Cardiac muscle cell (in vitro differentiated cells and primary cell): ENCODE measurements around the gene KCNE4. TPM values are rescaled to one million over a fixed set of nuclear protein-coding genes. Genes with fewer than 3 reads are reported as not detected.

Source experiments
- DNase-seq, 2 donors: peaks; one replicate each; pipeline versions ENCODE4 v3.0.0 to v3.0.0-alpha.2; 2010 to 2017; ENCODE audit warnings: low read depth in 1 of 2, low spot score in 1 of 2
- H3K27ac ChIP-seq: fragments of 200-600 bp; sonication (generic); 2 replicates; pipeline ENCODE4 v1.5.1; 2016
- H3K27me3 ChIP-seq: fragments of 200-600 bp; sonication (generic); 2 replicates; pipeline ENCODE4 v1.6.0; 2016; ENCODE audit warnings: control low read depth
- H3K36me3 ChIP-seq: fragments of 200-600 bp; sonication (generic); 2 replicates; pipeline ENCODE4 v1.5.1; 2016; ENCODE audit warnings: control low read depth
- H3K4me1 ChIP-seq: fragments of 200-600 bp; sonication (generic); 2 replicates; pipeline ENCODE4 v1.8.1; 2017; ENCODE audit warnings: low read depth, mild to moderate bottlenecking, mixed run types
- H3K4me3 ChIP-seq: fragments of 200-600 bp; sonication (generic); 2 replicates; pipeline ENCODE4 v1.5.1; 2016; ENCODE audit warnings: mild to moderate bottlenecking
- H3K9me3 ChIP-seq: fragments of 200-600 bp; sonication (generic); 2 replicates; pipeline ENCODE4 v1.5.1; 2017; ENCODE audit warnings: low read depth, mild to moderate bottlenecking, control low read depth
- CTCF ChIP-seq: IDR thresholded peaks from 2 replicates; pipeline ENCODE4 v1.5.1; 2012; ENCODE audit warnings: low read depth, mild to moderate bottlenecking, low read length
- polyA plus RNA-seq: library from polyadenylated mRNA; unstranded; fragments of >200 nt; fragmentation: Nextera tagmentation; extraction: Ambion mirVana; gene quantifications from 2 replicates; pipeline ENCODE4 v1.2.1, GENCODE V29; 2016
- total RNA-seq: library from RNA; depleted of rRNA; stranded (reverse); fragments of >200 nt; gene quantifications from 2 replicates; pipeline ENCODE4 v1.2.3, GENCODE V29; 2016

KCNE4 gene
- total and polyA plus RNA-seq, 2 experiments from 2014 or later, result 0.12 to 0.71 TPM

DNA sequence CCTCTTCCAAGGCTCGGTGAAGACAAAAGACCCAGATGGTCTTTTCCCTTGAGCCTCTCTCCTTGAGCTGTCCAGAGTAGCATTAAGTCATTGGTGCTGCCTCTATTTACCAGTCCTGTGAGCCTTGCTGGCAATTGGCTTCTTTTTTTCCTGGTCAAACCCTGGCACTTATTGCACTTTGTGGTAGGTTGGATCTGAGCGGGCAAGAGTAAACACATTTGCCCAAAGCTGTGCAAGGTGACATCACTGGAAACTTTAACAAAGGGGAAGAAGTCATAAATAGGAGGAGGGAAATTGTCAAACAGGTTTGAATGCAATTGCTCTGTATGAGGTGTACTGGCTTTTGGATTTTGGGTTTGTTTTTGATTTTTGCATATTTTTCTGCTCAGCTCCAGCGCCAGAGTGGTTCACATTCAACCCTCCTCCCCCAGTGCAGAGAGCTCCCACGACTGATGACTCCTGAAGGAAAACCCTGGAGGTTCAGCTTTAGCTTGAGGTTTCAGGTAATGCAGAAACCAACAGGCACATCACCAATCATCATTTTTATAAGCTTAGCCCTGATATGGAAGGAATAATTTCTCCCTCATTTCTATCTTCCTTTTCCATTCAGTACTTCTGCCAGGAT is 8.3 kb downstream of the KCNE4 start:
- TF ChIP-seq CTCF, result no peak

DNA sequence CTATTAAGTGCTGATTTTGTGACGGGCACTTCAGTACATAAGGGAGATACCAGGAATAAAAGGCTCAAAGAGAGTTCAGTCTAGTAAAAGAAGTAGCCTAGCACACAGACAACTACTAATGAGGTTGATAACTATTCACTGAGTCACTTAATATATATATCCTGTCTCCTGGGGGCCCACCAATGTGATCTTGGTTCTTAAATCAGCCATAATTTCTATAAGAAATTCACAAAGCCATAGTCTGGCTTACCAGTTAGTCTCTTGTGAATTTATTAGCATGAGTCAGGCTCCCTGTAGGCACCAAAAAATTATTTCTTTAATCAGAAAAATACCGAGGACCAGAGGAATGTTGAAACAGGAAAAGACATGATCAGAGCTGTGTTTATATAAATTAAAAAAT is 10.4 kb downstream of the KCNE4 start:
- Histone ChIP-seq H3K4me3 (no peak overlapping the region), H3K27me3 (no peaks in the 10 kb centered on the region), H3K36me3 (no peaks in the 10 kb centered on the region), H3K27ac (no peak overlapping the region), H3K4me1 (no peaks in the 10 kb centered on the region), H3K9me3 (no peaks in the 10 kb centered on the region)
- no peak for DNase-seq
- TF ChIP-seq CTCF, result no peak

More for the DNA sequence above, 8.3 kb downstream of the KCNE4 start:
- H3K4me1 ChIP-seq, result no peaks in the 10 kb centered on the region
- H3K27me3 ChIP-seq, result no peaks in the 10 kb centered on the region
- H3K9me3 ChIP-seq, result no peaks in the 10 kb centered on the region
- H3K27ac ChIP-seq, result no peak overlapping the region
- no peaks in the 10 kb centered on the region for H3K36me3 ChIP-seq
- DNase-seq, result no peak
- H3K4me3 ChIP-seq, result no peak overlapping the region

GRCh38 chr2:223065107-223065506 is 13.1 kb downstream of the KCNE4 start:
- no peaks in the 10 kb centered on the region for H3K9me3 ChIP-seq
- H3K4me3 ChIP-seq, result no peak overlapping the region
- no peak overlapping the region for H3K27ac ChIP-seq
- no peak for TF ChIP-seq CTCF
- no peak for DNase-seq
- H3K4me1 ChIP-seq, result no peaks in the 10 kb centered on the region
- H3K27me3 ChIP-seq, result no peaks in the 10 kb centered on the region
- no peaks in the 10 kb centered on the region for H3K36me3 ChIP-seq

DNA sequence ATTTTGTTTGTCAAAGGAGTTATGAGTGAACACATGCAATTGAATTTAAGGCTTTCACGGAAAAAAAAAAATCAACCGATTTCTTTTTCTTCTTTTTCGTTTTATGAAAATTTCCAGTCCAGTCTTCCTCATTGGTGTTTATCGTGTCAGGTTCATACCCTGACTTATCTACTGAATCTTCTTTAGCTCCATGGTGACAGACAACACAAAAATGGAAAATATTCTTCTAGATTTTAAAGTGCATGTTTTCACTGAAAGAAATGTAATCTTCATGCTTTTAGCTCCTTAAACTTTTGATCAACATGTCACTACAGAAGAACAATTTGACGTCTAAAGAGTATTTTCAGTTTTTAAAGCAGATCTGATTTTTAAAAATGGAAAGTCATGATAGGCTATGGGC is 14.7 kb downstream of the KCNE4 start:
- Histone ChIP-seq H3K4me3 (no peak overlapping the region), H3K36me3 (no peaks in the 10 kb centered on the region), H3K27me3 (no peaks in the 10 kb centered on the region), H3K27ac (no peak overlapping the region), H3K9me3 (no peaks in the 10 kb centered on the region), H3K4me1 (no peaks in the 10 kb centered on the region)
- DNase-seq, result no peak
- no peak for TF ChIP-seq CTCF

DNA sequence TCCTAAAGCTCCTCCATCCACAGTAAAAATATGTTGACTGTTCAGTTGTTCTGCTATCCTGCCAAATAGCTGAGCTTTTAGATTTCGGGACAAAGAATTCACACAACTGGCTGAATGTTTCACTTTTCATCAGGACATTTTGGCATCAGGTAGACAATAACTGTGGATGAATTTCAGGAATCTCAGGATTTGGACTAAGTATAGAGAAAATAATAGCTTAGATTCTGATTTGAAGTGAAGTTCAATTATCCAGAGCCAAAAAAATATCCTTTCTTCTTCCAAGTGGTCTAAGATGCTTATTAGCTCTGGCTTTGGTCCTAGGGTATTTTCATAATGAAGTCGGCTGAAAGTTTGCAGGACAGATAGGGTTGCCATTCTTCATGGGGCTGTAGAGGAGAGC is 16.1 kb downstream of the KCNE4 start:
- Histone ChIP-seq H3K4me3 (no peak overlapping the region), H3K27ac (no peak overlapping the region), H3K9me3 (no peaks in the 10 kb centered on the region), H3K4me1 (no peaks in the 10 kb centered on the region), H3K27me3 (no peaks in the 10 kb centered on the region), H3K36me3 (no peaks in the 10 kb centered on the region)
- no peak for TF ChIP-seq CTCF
- DNase-seq, result no peak

DNA sequence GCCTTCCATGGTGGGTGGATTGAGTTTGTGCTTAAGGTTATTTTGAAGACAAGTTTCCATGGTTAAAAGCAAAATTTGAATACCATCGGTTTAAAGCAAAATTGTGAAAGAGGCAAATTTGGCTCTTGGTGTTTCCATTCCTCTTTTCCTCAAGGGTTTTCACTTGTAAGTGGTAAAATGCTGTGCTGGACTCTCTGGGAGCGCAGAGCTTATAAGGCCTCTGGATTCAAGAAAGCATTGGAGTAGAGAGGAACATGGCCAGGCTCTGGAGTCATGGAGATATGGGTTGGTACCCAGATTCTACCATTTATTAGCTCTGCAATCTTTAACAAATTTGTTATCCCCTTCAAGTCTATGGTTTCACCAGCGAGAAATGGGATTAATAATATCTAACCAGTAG is 17.5 kb downstream of the KCNE4 start:
- H3K27me3 ChIP-seq, result no peaks in the 10 kb centered on the region
- H3K4me3 ChIP-seq, result no peak overlapping the region
- H3K36me3 ChIP-seq, result no peaks in the 10 kb centered on the region
- TF ChIP-seq CTCF, result no peak
- H3K4me1 ChIP-seq, result no peaks in the 10 kb centered on the region
- H3K27ac ChIP-seq, result no peak overlapping the region
- H3K9me3 ChIP-seq, result no peaks in the 10 kb centered on the region
- DNase-seq, result no peak
